Vagina (tissue), 2 donors: ENCODE results near the gene ACTL8.

Experiments
- POLR2A ChIP-seq, 2 donors: fragments of 450-650 bp; IDR thresholded peaks; one replicate each; pipeline ENCODE4 v1.6.1; 2017; ENCODE audit warnings: antibody characterized with exemption in 2 of 2, mild to moderate bottlenecking in 2 of 2, moderate library complexity in 2 of 2
- TF ChIP-seq, protein P1 (sequence below), 3 experiments: fragments of 450-650 bp in 2 of 3; fragments of 200-600 bp in 1 of 3; sonication (generic) in 1 of 3; IDR thresholded peaks; one replicate each; pipeline ENCODE4 v1.5.1; 2017 to 2019; ENCODE audit warnings: antibody characterized with exemption in 3 of 3, mild to moderate bottlenecking in 2 of 3, moderate library complexity in 2 of 3

DNA sequence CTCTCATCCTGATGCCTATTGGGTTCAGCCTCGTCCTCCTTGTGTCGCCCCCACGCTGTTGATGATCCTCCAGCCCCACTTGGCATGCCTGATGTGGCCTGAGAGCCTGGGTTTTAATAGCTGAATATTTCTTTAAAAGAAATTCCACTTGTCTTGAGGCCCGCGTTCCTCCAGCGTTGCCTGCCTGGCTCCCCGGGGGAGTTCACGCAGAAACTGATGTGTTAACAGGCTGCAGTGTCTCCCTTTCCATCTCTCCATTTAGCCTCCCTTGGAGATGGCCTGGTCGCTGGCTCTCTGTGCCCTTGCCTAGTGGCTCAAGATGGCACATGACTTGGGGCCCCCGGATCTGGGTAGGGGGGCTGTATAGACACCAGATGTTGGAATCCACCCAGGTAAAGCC is 9.5 kb downstream of the ACTL8 start:
- TF ChIP-seq, protein P1, sequence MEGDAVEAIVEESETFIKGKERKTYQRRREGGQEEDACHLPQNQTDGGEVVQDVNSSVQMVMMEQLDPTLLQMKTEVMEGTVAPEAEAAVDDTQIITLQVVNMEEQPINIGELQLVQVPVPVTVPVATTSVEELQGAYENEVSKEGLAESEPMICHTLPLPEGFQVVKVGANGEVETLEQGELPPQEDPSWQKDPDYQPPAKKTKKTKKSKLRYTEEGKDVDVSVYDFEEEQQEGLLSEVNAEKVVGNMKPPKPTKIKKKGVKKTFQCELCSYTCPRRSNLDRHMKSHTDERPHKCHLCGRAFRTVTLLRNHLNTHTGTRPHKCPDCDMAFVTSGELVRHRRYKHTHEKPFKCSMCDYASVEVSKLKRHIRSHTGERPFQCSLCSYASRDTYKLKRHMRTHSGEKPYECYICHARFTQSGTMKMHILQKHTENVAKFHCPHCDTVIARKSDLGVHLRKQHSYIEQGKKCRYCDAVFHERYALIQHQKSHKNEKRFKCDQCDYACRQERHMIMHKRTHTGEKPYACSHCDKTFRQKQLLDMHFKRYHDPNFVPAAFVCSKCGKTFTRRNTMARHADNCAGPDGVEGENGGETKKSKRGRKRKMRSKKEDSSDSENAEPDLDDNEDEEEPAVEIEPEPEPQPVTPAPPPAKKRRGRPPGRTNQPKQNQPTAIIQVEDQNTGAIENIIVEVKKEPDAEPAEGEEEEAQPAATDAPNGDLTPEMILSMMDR (IDR thresholded peaks at IDR 0.05): no peak
- TF ChIP-seq POLR2A (IDR thresholded peaks at IDR 0.05): no peak
